Stimulated activated naive CD4-positive, alpha-beta T cell (primary cell): ENCODE results near the gene PARD3.

Experiments
- DNase-seq, 6 experiments: peaks; one replicate each; lab custom pipeline; 2025; lab: John Stamatoyannopoulos, UW

The PARD3 gene

GRCh38 chr10:34216348-34216945 lies 598.6 kb downstream of the PARD3 start:
- DNase-seq = no peak

DNA sequence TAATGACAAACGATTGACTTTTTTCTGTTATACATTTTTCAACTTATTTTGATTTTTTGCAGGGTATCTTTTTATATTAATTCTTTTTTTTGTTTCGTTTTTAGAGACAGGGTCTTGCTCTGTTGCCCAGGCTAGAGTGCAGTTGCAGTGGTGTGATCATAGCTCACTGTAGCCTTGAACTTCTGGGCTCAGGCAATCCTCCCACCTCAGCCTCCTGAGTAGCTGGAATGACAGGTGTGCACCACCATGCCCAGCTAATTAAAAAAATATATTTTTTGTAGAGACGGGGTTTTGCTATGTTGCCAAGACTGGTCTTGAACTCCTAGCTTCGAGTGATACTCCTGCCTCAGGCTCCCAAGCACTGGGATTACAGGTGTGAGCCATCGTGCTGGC lies 601.3 kb downstream of the PARD3 start:
- DNase-seq = no peak

DNA sequence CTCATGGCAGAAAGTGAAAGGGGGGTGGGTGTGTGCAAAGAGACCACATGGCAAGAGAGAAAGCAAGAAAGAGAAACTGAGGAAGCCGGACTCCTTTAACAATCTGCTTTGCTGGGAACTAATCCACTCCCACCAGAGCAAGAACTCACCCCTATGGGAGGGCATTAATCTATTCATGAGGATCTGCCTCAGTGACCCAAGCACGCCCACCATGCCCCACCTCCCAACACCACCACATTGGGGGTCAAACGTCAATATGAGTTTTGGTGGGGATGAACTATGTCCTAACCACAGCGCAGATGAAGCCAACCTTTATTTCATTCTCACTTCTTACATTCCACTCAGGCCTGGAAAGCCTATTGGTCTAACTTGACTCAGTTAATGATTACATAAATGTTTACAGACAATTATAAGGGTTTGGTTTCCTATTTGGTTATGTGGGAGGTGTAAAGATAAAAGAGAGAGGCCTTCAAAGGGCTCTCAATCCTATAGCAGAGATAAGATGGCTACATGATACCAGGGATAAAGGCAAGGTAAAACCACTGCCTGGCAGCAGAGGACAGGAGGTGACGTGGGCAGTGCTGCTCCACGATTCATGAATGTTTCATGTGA lies 601.8 kb downstream of the PARD3 start:
- DNase-seq = no peak

DNA sequence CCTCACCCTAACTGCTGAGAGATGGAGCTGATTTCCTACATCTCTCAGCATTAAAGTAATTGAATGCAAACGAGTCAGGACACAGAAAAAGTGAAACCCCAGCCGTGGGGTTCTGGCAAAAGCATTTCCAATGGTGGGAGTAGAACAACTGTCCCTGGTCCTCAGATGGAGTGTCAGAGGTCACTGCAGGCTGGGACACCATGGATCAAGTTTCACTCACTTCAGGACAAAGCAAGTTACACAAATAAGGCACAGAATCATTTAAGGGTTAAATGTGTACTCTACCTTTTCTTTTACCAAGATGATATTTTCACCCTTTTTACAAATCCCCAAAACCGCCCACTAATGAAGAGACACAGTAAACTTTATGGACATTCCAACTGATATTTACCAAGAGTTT lies 607.8 kb downstream of the PARD3 start:
- DNase-seq = no peak

GRCh38 chr10:34206935-34207268 lies 608.2 kb downstream of the PARD3 start:
- DNase-seq = no peak

- DNase-seq = no peak
Measured at GRCh38 chr10:34206078-34206934, 608.8 kb downstream of the PARD3 start.

DNA sequence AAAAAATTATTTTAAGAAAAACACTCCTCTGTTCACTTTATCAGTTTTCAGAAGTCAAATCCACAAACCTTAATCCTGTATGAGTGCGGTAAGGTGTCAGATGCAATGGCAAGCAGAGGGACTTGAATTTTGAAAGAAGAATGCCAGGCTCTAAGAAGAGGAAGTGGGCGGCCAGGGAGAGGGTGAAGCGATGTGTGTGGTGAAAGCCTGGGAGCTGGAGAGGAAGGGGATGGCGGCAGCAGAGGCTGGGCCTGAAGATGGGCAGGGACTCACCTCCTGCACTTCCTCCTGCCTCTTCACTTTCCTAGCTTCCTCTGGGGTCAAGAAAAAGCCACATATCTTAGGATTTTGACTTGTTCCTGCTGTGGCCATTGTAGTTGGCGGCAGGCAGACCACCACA lies 609.6 kb downstream of the PARD3 start:
- DNase-seq = peak in 1 of 6 experiments; percentile 3

DNA sequence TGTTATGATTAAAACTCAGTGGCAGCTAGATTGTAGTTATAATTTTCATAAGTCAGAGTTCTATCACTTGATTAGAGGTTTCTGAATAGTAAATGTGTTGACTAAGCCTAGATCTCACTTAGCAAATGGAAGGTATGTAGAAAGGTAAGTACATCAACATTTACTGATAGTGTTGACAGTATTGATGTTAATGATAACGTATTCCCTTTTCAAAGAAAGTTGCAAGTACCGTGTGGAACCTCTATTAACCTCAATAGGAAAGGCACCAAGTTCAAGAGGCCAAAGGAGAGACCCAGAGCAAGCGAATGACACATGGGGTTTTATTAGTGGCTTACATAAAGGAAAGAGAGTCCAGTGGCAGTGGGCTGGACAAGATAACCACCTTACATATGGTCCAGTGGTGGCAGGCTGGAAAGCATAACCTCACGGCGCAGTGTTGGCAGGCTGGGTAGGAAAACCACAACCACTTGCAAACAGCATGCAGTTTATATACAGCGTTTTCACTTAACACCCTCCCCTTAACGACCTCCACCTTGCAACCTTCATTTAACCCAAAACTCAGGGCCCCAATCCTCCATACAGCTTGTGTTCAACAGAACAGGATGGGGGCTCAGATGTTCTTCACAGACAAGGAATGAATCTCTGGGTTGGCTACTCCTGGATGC lies 611.0 kb downstream of the PARD3 start:
- no peak for DNase-seq

GRCh38 chr10:34200355-34200901 lies 614.7 kb downstream of the PARD3 start:
- DNase-seq = no peak

GRCh38 chr10:34198953-34199352 lies 616.1 kb downstream of the PARD3 start:
- no peak for DNase-seq

DNA sequence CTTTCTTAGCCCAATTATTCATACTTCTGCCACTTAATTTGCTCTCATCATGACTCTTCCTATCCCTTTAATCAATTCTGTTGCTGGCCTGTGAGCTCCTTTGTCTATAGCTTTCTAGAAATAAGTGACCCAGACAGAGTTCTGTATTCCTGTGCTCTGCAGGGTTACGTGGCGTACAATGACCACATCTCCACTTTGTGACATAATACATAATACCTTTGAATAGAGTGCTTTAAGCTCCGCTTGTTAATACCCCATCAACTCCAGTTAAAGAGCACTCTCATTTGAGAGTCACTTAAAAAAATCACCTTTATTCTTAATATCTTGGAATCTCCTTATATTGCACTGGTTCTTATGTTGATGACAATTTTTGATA lies 619.0 kb downstream of the PARD3 start:
- DNase-seq = no peak

GRCh38 chr10:34195364-34196057 lies 619.6 kb downstream of the PARD3 start:
- DNase-seq = no peak

- DNase-seq = no peak
Measured at GRCh38 chr10:34193931-34194626, 621.0 kb downstream of the PARD3 start.

- DNase-seq = no peak
Measured at GRCh38 chr10:34192646-34193045, 622.5 kb downstream of the PARD3 start.

DNA sequence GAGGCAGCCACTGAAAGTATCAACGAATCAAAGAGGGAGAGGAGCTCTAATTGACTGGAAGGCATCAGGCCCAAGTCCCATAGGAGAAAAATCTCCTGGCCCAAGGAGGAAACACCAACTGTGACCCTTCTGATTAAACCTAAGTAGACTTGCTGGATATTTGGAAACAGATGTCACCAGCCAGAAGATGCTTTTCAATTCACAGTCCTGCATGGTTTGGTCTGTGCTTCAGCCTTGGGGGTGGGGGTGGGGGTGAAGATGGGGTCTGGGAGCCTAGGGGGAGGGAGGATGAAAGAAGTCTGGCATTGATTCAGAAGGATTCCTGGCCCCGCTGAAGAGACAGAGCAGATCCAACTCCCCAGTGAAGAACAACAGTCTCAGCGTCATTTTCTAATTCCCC lies 623.7 kb downstream of the PARD3 start:
- DNase-seq = no peak

GRCh38 chr10:34190580-34190979 lies 624.5 kb downstream of the PARD3 start:
- no peak for DNase-seq

DNA sequence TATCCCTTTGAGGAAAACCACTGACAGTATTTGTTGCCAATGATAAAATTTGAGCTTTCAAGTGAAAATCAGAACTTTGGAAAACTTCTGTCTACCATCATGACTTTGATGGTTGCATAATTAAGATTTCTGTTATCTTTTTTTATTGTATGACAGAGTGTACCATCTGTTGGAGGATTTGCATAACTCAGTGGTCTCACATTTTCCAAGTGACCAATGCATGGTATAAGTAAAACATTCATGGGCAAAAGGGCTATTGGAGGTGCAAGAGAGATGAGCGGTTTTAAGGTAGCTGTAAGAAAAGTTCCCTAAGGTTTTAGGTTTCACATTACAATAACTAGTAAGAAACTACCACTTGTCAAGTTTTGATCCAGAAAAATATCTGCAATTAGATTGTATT lies 625.3 kb downstream of the PARD3 start:
- no peak for DNase-seq

DNA sequence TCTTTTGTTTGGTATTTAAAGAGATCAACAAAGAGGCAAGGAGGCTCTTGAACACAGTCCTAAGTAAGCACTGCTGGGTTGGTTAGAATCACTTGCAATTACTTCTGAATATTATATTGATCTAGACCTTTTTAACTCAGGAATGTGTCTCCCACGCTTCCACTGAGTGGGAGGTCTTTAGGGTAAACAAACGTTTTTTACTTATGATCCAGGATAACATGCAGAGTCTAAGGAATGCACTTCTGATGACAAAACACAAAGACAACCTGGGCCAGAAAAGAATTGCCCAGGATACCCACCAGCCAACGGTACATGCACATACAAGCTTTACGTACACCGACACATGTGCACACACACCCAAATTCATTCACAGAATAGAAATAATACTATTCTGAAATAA lies 626.9 kb downstream of the PARD3 start:
- no peak for DNase-seq

DNA sequence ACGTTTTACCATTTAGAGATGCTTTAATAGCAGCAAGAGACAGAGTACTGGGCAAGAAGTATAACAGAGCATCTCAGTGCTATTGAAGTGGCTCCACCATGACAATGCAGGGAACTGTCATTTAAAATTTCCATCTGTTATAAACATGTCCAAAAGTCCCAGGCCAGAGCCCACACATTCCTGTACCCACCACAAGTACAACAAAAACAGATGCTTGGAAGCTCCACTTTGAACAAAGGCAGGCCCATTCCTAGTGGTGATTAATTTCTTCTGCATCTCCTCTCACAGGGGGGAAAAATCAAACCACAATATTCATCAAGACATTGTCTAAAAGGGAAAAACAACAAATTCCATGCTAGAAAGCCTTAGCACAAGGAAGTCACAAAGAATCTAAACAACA lies 627.9 kb downstream of the PARD3 start:
- DNase-seq = no peak

DNA sequence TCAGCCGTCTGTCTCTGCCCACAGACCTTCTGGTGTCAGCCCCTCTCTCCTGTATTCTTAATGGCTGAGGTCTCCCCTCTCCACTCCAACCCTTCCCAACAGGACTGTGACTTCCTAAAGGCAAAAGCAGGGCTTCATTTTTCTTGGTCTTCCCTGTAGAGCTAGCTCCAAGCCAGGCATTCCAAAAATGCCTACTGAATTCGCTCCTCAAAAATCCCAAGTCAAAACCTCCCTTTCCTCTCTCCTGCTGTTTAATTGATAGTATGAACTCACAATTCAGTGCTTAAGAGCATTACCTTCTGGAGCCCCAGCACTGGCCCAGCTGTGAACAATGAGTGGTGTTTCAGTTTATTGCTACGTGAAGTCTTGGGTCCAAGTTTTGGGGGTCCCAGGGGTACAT lies 628.4 kb downstream of the PARD3 start:
- no peak for DNase-seq

DNA sequence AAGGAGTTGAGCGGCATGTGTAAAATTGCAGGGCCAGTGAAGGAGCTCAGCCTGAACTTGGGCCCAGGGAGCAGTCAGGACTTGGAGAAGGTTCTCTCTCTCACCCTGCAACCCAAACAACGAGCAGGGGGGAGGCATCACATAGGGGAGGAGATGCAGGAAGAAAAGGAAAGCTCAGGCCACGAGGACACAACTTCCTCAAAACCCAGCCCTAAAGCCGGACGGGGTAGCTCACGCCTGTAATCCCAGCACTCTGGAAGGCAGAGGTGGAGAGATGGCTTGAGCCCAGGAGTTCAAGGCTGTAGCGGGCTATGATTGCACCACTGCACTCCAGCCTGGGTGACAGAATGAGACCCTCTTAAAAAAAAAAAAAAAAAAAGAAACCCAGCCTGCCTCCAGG lies 629.1 kb downstream of the PARD3 start:
- DNase-seq = no peak
